Activated naive CD4-positive, alpha-beta T cell treated with anti-CD3 and anti-CD28 coated beads, Interleukin-2, amount 50 U/mL, for 24 hours (primary cell): ENCODE measurements around the gene HGF.
"Not testable (repeated sequence)": the region's sequence is repeated elsewhere in the genome, so short reads cannot be mapped to it uniquely, and the experiment has no call there.

Source experiments
- H3K27ac Mint-ChIP-seq: one replicate; pipeline ENCODE4 v1.8.0; 2021; ENCODE audit warnings: mild to moderate bottlenecking, mixed read lengths
- H3K27me3 Mint-ChIP-seq: one replicate; pipeline ENCODE4 v1.8.0; 2021; ENCODE audit warnings: mixed read lengths
- H3K36me3 Mint-ChIP-seq: one replicate; pipeline ENCODE4 v1.8.0; 2021; ENCODE audit warnings: mixed read lengths
- H3K4me1 Mint-ChIP-seq: one replicate; pipeline ENCODE4 v1.8.0; 2021; ENCODE audit warnings: mixed read lengths
- H3K4me3 Mint-ChIP-seq: one replicate; pipeline ENCODE4 v1.8.0; 2021; ENCODE audit warnings: mild to moderate bottlenecking, mixed read lengths
- H3K9me3 Mint-ChIP-seq: one replicate; pipeline ENCODE4 v1.8.0; 2021; ENCODE audit warnings: mixed read lengths

HGF gene

DNA sequence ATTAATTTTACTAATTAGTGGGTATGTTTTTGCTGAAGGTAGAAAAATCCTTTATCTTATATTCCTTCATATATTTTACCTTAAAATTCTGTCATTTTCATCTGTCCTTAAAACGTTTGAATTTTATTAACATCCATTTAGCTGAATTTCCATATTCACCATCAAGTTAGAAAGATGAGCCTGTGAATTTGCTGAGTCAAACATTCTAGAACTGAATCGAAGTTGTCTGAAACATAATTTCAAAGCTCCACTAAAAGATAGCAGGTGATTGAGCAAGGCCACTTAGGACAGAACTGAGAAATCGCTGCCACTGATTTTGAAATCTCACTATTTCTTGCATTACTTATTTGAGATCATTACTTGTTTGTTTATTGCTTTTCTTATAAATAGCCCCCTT, 17.5 kb downstream of the HGF start:
- no peaks in the 10 kb centered on the region for H3K4me1 Mint-ChIP-seq
- no peaks in the 10 kb centered on the region for H3K27me3 Mint-ChIP-seq
- no peaks in the 10 kb centered on the region for H3K36me3 Mint-ChIP-seq
- H3K27ac Mint-ChIP-seq, result no peak overlapping the region
- H3K4me3 Mint-ChIP-seq, result no peak overlapping the region
- H3K9me3 Mint-ChIP-seq, result no peaks in the 10 kb centered on the region

GRCh38 chr7:81751619-81752317, 18.1 kb downstream of the HGF start:
- Mint-ChIP-seq H3K9me3 (no peaks in the 10 kb centered on the region), H3K36me3 (no peaks in the 10 kb centered on the region), H3K4me3 (no peak overlapping the region), H3K27ac (no peak overlapping the region), H3K27me3 (no peaks in the 10 kb centered on the region), H3K4me1 (no peaks in the 10 kb centered on the region)

DNA sequence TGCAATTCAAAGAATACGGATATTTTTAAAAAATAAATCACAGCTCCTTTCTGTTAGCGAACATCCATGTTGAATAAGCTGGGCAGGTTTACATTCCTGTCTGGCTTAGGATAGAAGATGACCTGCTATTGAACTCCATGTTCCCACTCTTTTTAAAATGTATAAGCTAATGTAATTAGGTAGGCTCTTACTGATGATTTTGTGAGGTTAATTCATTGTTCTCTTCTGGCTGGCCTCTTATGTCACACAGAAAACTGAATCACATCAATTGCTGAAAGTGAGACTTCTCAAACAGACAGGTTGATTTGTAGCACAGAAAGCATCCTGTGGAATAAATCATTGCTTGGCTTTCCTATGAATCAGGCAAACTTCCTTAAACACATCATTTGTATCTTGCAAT, 24.2 kb downstream of the HGF start:
- Mint-ChIP-seq H3K36me3 (no peaks in the 10 kb centered on the region), H3K4me1 (no peaks in the 10 kb centered on the region), H3K27ac (no peak overlapping the region), H3K4me3 (no peak overlapping the region), H3K9me3 (no peaks in the 10 kb centered on the region), H3K27me3 (no peaks in the 10 kb centered on the region)

DNA sequence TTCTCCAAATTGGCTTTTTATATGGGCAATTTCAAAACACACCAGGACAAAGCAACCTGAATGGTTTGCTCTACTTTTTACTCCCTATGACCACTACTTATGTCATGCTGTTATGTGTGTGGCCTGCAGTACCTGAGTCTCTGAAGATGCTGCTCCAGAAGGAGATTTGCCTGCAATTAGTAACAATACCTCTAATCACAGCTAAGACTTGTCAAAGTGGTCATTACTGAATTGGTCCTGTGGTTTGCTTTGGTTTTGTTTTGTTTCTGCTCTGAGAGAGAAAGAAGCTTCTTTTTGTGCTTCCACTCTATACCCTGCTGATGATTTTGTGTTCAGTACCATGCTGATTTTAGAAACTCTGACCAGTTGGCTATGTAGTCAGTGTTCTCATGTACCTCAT, 25.5 kb downstream of the HGF start:
- Mint-ChIP-seq H3K27ac (no peak overlapping the region), H3K27me3 (no peaks in the 10 kb centered on the region), H3K4me3 (no peak overlapping the region), H3K4me1 (no peaks in the 10 kb centered on the region), H3K9me3 (no peaks in the 10 kb centered on the region), H3K36me3 (no peaks in the 10 kb centered on the region)

- Mint-ChIP-seq H3K4me3 (no peak overlapping the region), H3K36me3 (no peaks in the 10 kb centered on the region), H3K27ac (no peak overlapping the region), H3K4me1 (no peaks in the 10 kb centered on the region), H3K9me3 (no peaks in the 10 kb centered on the region), H3K27me3 (no peaks in the 10 kb centered on the region)
Measured at GRCh38 chr7:81743665-81744064, 26.2 kb downstream of the HGF start.

- H3K4me1 Mint-ChIP-seq, result no peaks in the 10 kb centered on the region
- no peaks in the 10 kb centered on the region for H3K9me3 Mint-ChIP-seq
Measured at GRCh38 chr7:81743201-81743600, 26.6 kb downstream of the HGF start.

DNA sequence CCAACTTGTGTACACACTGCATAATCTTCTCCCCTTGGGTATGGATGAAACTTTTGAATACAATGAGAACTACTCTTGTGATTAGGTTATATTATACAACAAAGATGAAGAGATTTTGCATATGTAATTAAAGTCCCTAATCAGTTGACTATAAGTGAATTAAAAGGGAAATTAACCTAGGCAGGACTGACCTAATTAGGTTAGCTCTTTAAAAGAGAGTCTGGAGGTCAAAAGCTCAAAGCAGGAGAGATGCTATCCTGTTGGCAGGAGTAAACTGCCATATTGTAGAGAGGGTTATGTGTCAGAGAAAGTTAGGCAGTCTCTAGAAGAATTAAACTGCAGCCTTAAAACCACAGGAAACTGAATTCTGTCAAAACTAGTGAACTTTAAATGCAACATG, 29.4 kb downstream of the HGF start:
- H3K27me3 Mint-ChIP-seq, result no peaks in the 10 kb centered on the region
- no peaks in the 10 kb centered on the region for H3K9me3 Mint-ChIP-seq
- H3K4me1 Mint-ChIP-seq, result no peaks in the 10 kb centered on the region
- no peak overlapping the region for H3K4me3 Mint-ChIP-seq
- no peak overlapping the region for H3K27ac Mint-ChIP-seq
- no peaks in the 10 kb centered on the region for H3K36me3 Mint-ChIP-seq

More at GRCh38 chr7:81743201-81743600, 26.6 kb downstream of the HGF start:
- Mint-ChIP-seq H3K27ac (no peak overlapping the region), H3K36me3 (no peaks in the 10 kb centered on the region), H3K4me3 (no peak overlapping the region), H3K27me3 (no peaks in the 10 kb centered on the region)

GRCh38 chr7:81736091-81736490, 33.8 kb downstream of the HGF start:
- Mint-ChIP-seq H3K4me1 (no peaks in the 10 kb centered on the region), H3K27me3 (no peaks in the 10 kb centered on the region), H3K36me3 (no peaks in the 10 kb centered on the region), H3K4me3 (no peak overlapping the region), H3K9me3 (no peaks in the 10 kb centered on the region), H3K27ac (no peak overlapping the region)

GRCh38 chr7:81725812-81726127, 44.1 kb downstream of the HGF start:
- H3K36me3 Mint-ChIP-seq, result no peaks in the 10 kb centered on the region
- no peaks in the 10 kb centered on the region for H3K27me3 Mint-ChIP-seq
- no peak overlapping the region for H3K27ac Mint-ChIP-seq
- no peak overlapping the region for H3K4me3 Mint-ChIP-seq
- H3K9me3 Mint-ChIP-seq, result no peaks in the 10 kb centered on the region
- H3K4me1 Mint-ChIP-seq, result no peaks in the 10 kb centered on the region

- no peaks in the 10 kb centered on the region for H3K4me1 Mint-ChIP-seq
- H3K4me3 Mint-ChIP-seq, result no peak overlapping the region
- no peak overlapping the region for H3K27ac Mint-ChIP-seq
- no peaks in the 10 kb centered on the region for H3K9me3 Mint-ChIP-seq
- no peaks in the 10 kb centered on the region for H3K36me3 Mint-ChIP-seq
- H3K27me3 Mint-ChIP-seq, result no peaks in the 10 kb centered on the region
Measured at GRCh38 chr7:81725003-81725811, 44.6 kb downstream of the HGF start.

DNA sequence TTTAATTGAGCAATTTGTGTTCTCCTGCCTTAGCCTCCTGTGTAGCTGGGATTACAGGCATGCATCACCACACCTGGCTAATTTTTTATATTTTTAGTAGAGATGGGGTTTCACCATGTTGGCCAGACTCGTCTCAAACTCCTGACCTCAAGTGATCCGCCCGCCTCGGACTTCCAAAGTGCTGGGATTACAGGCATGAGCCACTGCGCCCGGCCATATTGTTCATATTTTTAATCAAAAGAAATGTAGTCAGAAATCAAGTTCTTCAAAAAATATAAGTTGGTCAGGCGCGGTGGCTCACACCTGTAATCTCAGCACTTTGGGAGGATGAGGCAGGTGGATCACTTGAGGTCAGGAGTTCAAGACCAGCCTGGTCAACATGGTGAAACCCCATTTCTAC, 47.6 kb downstream of the HGF start:
- not testable (repeated sequence) for H3K4me3 Mint-ChIP-seq, H3K27me3 Mint-ChIP-seq, H3K36me3 Mint-ChIP-seq, H3K9me3 Mint-ChIP-seq, H3K27ac Mint-ChIP-seq, H3K4me1 Mint-ChIP-seq

DNA sequence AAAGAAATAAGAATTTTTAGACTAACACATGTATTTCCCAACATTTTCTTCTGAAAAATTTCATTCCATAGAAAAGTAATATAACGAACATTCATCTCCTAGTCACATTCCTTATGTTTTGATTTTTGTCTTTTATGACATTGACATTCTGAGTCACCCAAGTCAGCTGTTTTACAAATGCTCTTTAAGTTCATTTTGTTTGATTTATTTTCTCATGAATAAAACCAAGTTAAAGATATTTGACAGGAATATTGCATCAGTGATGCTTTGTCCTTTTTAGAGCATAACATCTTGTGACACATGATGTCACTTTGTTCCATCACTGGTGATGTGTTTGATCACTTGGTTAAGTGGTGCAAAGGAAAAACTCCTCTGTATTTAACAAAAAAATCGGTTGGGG, 48.4 kb downstream of the HGF start:
- H3K36me3 Mint-ChIP-seq, result no peaks in the 10 kb centered on the region
- no peak overlapping the region for H3K27ac Mint-ChIP-seq
- no peak overlapping the region for H3K4me3 Mint-ChIP-seq
- H3K9me3 Mint-ChIP-seq, result no peaks in the 10 kb centered on the region
- H3K4me1 Mint-ChIP-seq, result no peaks in the 10 kb centered on the region
- no peaks in the 10 kb centered on the region for H3K27me3 Mint-ChIP-seq

DNA sequence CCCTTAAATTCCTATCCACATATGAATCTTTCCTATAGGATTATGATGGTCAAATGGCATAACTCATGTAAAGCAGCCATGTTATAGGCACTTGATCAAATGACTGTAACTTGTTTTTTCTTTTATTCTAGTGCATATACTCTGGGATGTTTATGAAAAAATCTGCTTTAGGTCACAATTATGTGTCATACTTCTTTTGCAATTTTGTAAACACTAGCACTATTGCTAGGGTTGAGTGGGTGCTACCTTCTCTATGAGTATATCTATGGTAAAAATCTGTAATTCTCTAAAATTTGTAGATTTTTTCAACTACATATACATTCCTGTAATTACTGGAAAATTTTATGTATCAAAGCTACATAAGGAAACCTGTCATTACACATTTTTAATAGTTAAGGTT, 50.0 kb downstream of the HGF start:
- Mint-ChIP-seq H3K4me3 (no peak overlapping the region), H3K9me3 (no peaks in the 10 kb centered on the region), H3K27ac (no peak overlapping the region), H3K27me3 (no peaks in the 10 kb centered on the region), H3K4me1 (no peaks in the 10 kb centered on the region), H3K36me3 (no peaks in the 10 kb centered on the region)

- Mint-ChIP-seq H3K4me3 (no peak overlapping the region), H3K36me3 (no peaks in the 10 kb centered on the region), H3K9me3 (no peaks in the 10 kb centered on the region), H3K4me1 (no peaks in the 10 kb centered on the region), H3K27me3 (no peaks in the 10 kb centered on the region), H3K27ac (no peak overlapping the region)
Measured at GRCh38 chr7:81715984-81716588, 53.8 kb downstream of the HGF start.

DNA sequence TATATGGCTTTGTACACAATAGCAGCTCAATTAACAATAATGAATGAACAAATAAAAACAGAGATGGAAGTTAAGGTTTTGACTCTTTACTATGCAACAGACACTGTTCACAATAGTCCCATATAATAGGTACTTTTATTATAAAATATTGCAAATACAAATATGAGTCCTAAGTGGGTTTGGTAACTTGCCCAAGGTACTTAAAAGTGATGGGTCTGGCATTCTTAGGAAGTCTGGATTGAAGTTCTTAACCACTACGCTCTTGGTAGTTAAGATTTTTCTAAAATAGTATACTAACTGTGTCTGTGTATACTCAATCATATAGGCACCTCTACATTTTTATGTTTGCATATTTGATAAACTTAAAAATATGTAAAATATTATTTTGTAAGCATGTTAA, 55.5 kb downstream of the HGF start:
- Mint-ChIP-seq H3K9me3 (no peaks in the 10 kb centered on the region), H3K4me1 (no peaks in the 10 kb centered on the region), H3K4me3 (no peak overlapping the region), H3K27ac (no peak overlapping the region), H3K36me3 (no peaks in the 10 kb centered on the region), H3K27me3 (no peaks in the 10 kb centered on the region)

DNA sequence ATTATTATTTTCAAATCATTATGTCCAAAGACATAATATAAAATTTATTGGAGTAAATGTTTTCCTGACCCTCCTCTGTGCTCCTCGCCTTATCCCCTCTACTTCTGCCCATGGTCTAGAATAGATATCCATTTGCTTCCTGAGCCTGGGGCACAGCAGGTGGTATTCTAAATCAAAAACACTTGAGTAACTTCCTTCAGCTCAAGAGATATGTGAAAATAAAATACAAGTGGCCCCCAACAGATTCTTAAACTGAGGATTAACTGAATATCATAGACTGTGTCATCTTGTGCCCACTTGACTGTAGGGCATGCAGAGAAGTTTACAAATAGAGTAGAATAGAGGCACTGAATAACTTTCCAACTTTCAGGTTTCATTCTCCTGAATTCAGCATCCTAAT, 59.1 kb downstream of the HGF start:
- no peaks in the 10 kb centered on the region for H3K4me1 Mint-ChIP-seq
- no peaks in the 10 kb centered on the region for H3K9me3 Mint-ChIP-seq
- no peak overlapping the region for H3K27ac Mint-ChIP-seq
- H3K4me3 Mint-ChIP-seq, result no peak overlapping the region
- H3K36me3 Mint-ChIP-seq, result no peaks in the 10 kb centered on the region
- H3K27me3 Mint-ChIP-seq, result no peaks in the 10 kb centered on the region
